ENCODE results near the gene ADCY9.

The ADCY9 gene

DNA sequence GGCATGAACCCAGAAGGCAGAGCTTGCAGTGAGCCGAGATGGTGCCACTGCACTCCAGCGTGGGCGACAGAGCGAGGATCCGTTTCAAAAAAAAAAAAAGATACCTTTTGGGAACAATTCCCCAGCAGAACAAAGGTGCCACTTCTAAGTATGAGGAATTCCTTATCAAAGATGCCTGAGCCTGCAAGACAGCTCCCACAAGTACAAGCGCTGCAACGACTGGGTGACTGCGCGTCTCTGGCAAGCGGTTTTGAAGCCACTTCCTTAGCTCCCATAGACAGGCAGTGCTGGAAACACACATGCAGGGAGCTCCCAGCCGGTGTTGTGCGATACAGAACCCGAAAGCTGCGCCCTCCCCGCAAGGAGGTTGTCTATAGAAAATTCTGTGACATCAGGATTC, 60.5 kb downstream of the ADCY9 start:
- DNase-seq (ENCODE audit: low read depth): no peak
- TF ChIP-seq, protein P1, sequence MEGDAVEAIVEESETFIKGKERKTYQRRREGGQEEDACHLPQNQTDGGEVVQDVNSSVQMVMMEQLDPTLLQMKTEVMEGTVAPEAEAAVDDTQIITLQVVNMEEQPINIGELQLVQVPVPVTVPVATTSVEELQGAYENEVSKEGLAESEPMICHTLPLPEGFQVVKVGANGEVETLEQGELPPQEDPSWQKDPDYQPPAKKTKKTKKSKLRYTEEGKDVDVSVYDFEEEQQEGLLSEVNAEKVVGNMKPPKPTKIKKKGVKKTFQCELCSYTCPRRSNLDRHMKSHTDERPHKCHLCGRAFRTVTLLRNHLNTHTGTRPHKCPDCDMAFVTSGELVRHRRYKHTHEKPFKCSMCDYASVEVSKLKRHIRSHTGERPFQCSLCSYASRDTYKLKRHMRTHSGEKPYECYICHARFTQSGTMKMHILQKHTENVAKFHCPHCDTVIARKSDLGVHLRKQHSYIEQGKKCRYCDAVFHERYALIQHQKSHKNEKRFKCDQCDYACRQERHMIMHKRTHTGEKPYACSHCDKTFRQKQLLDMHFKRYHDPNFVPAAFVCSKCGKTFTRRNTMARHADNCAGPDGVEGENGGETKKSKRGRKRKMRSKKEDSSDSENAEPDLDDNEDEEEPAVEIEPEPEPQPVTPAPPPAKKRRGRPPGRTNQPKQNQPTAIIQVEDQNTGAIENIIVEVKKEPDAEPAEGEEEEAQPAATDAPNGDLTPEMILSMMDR (IDR thresholded peaks at IDR 0.05; ENCODE audit: low read depth, low read length, missing control alignments): no peak
- in situ Hi-C loops (cut with HindIII; ENCODE audit: low sequenced_read_pairs): no loop called here
- H3K4me3 ChIP-seq (ENCODE audit: low read depth, low read length): no peak overlapping the region

GRCh38 chr16:4053301-4053845, 62.9 kb downstream of the ADCY9 start:
- TF ChIP-seq, protein P1 (IDR thresholded peaks at IDR 0.05; ENCODE audit: low read depth, low read length, missing control alignments): no peak
- in situ Hi-C loops (cut with HindIII; ENCODE audit: low sequenced_read_pairs): no loop called here
- no peak for DNase-seq (ENCODE audit: low read depth)
- H3K4me3 ChIP-seq (ENCODE audit: low read depth, low read length): no peak overlapping the region

DNA sequence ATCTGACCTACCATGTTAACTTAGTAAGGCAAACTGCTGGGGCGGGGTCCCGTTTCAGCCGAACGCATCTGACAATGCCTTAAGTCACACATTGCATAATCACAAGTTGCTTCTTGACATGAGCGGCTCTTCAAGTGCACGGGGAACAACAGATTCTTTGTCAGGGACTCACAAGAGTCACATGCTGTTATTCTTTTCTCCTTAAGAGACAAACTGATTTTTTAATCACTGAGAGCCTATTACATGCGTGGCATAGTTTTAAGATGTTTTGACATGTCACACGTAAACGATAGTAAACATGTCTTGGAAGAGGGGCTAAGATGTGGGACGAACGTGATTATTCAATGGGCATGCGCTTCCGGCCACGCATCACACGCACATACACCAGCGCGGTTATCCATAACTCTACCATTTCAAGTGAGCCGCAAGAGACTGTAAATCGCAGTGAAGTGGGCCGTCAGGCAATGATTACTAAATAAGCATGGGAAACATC, 63.4 kb downstream of the ADCY9 start:
- in situ Hi-C loops (cut with HindIII; ENCODE audit: low sequenced_read_pairs): no loop called here

DNA sequence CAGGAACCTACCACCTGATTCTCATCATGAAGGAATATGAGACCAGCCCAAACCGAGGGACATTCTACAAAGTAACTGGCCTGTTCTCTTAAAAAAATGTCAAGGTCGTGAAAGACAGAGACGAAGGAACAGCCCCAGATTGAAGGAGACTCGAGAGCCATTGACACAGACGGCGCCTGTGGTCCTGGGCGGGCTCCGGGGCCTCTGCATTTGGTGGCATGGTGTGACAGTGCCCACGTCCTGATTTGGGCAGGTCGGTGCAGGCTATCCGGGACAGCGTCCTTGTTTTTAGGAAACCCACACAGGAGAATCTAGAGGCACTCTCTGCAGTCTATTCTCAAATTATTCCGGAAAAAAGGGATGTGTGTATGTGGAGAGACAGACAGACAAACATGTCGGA, 64.1 kb downstream of the ADCY9 start:
- no peak for DNase-seq (ENCODE audit: low read depth)
- no peak overlapping the region for H3K4me3 ChIP-seq (ENCODE audit: low read depth, low read length)
- in situ Hi-C loops (cut with HindIII; ENCODE audit: low sequenced_read_pairs): no loop called here
- TF ChIP-seq, protein P1 (IDR thresholded peaks at IDR 0.05; ENCODE audit: low read depth, low read length, missing control alignments): no peak

More for the DNA sequence above, 63.4 kb downstream of the ADCY9 start:
- DNase-seq (ENCODE audit: low read depth): no peak
- TF ChIP-seq, protein P1 (IDR thresholded peaks at IDR 0.05; ENCODE audit: low read depth, low read length, missing control alignments): no peak
- no peak overlapping the region for H3K4me3 ChIP-seq (ENCODE audit: low read depth, low read length)

- TF ChIP-seq, protein P1 (IDR thresholded peaks at IDR 0.05; ENCODE audit: low read depth, low read length, missing control alignments): no peak
- DNase-seq (ENCODE audit: low read depth): no peak
- H3K4me3 ChIP-seq (ENCODE audit: low read depth, low read length): no peak overlapping the region
- in situ Hi-C loops (cut with HindIII; ENCODE audit: low sequenced_read_pairs): no loop called here
Observed at GRCh38 chr16:4051591-4051990, 64.7 kb downstream of the ADCY9 start.

GRCh38 chr16:4049031-4049430, 67.2 kb downstream of the ADCY9 start:
- DNase-seq (ENCODE audit: low read depth): no peak
- H3K4me3 ChIP-seq (ENCODE audit: low read depth, low read length): no peak overlapping the region
- TF ChIP-seq, protein P1 (IDR thresholded peaks at IDR 0.05; ENCODE audit: low read depth, low read length, missing control alignments): no peak
- in situ Hi-C loops (cut with HindIII; ENCODE audit: low sequenced_read_pairs): no loop called here

All from astrocyte of the cerebellum (primary cell).